OCI-LY3 (cell line): ENCODE data around the gene ZNF142.

Experiments
- EZH2phosphoT487 ChIP-seq: fragments of 200-600 bp; shearing (Covaris generic); IDR thresholded peaks from 2 replicates; pipeline ENCODE4 v1.6.1; 2018; ENCODE audit warnings: antibody characterized with exemption, mixed run types, low read depth
- TF ChIP-seq, protein P1 (sequence below): fragments of 200-600, 300-600 bp; sonication (generic); IDR thresholded peaks from 2 replicates; pipeline ENCODE4 v1.5.1; 2014; ENCODE audit warnings: antibody characterized with exemption, low read length, low read depth

GRCh38 chr2:218635719-218636118 lies 23.7 kb downstream of the ZNF142 start:
- TF ChIP-seq, protein P1, sequence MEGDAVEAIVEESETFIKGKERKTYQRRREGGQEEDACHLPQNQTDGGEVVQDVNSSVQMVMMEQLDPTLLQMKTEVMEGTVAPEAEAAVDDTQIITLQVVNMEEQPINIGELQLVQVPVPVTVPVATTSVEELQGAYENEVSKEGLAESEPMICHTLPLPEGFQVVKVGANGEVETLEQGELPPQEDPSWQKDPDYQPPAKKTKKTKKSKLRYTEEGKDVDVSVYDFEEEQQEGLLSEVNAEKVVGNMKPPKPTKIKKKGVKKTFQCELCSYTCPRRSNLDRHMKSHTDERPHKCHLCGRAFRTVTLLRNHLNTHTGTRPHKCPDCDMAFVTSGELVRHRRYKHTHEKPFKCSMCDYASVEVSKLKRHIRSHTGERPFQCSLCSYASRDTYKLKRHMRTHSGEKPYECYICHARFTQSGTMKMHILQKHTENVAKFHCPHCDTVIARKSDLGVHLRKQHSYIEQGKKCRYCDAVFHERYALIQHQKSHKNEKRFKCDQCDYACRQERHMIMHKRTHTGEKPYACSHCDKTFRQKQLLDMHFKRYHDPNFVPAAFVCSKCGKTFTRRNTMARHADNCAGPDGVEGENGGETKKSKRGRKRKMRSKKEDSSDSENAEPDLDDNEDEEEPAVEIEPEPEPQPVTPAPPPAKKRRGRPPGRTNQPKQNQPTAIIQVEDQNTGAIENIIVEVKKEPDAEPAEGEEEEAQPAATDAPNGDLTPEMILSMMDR: no peak
- TF ChIP-seq EZH2phosphoT487: no peak
